Mesendoderm (in vitro differentiated cells): ENCODE measurements around the gene NOLC1.

Experiments
- DNase-seq: peaks from one replicate; pipeline ENCODE4 v3.0.0; 2013
- H2AK5ac ChIP-seq: 2 replicates; pipeline ENCODE4 v1.6.1; 2013; ENCODE audit warnings: low read length, inconsistent platforms
- H2BK120ac ChIP-seq: 2 replicates; pipeline ENCODE4 v1.6.1; 2013; ENCODE audit warnings: low read depth, mild to moderate bottlenecking, low read length, moderate library complexity, mixed read lengths
- H2BK15ac ChIP-seq: replicated peaks from 2 replicates; pipeline ENCODE4 v1.6.1; 2013; ENCODE audit warnings: low read depth, mild to moderate bottlenecking, moderate library complexity
- H2BK5ac ChIP-seq: 2 replicates; pipeline ENCODE4 v1.6.1; 2013; ENCODE audit warnings: low read length, inconsistent platforms
- H3K18ac ChIP-seq: 2 replicates; pipeline ENCODE4 v1.6.1; 2013; ENCODE audit warnings: mild to moderate bottlenecking, low read length, mixed read lengths
- H3K23ac ChIP-seq: one replicate; pipeline ENCODE4 v1.6.1; 2013; ENCODE audit warnings: low read length
- H3K27ac ChIP-seq: 2 replicates; pipeline ENCODE4 v1.5.1; 2013; ENCODE audit warnings: low read depth, mild to moderate bottlenecking, inconsistent platforms, low read length, moderate library complexity
- H3K27me3 ChIP-seq: 2 replicates; pipeline ENCODE4 v1.6.1; 2013; ENCODE audit warnings: low read length, control low read depth, mild to moderate bottlenecking, inconsistent platforms; ENCODE audit not compliant: insufficient read depth, poor library complexity
- H3K36me3 ChIP-seq: 2 replicates; pipeline ENCODE4 v1.6.1; 2013; ENCODE audit warnings: low read length, inconsistent platforms; ENCODE audit not compliant: control insufficient read depth, insufficient read depth
- H3K4ac ChIP-seq: one replicate; pipeline ENCODE4 v1.6.1; 2013; ENCODE audit warnings: low read depth, mild to moderate bottlenecking, low read length, moderate library complexity
- H3K4me1 ChIP-seq: 2 replicates; pipeline ENCODE4 v1.6.1; 2013; ENCODE audit warnings: low read depth, low read length, inconsistent platforms; ENCODE audit not compliant: control insufficient read depth
- H3K4me2 ChIP-seq: 2 replicates; pipeline ENCODE4 v1.6.1; 2013; ENCODE audit warnings: low read length
- H3K4me3 ChIP-seq: 2 replicates; pipeline ENCODE4 v1.5.1; 2013; ENCODE audit warnings: mild to moderate bottlenecking, low read length
- H3K56ac ChIP-seq: one replicate; pipeline ENCODE4 v1.6.1; 2013; ENCODE audit warnings: low read length
- H3K79me1 ChIP-seq: 2 replicates; pipeline ENCODE4 v1.6.1; 2013; ENCODE audit warnings: low read length, inconsistent platforms
- H3K79me2 ChIP-seq: 2 replicates; pipeline ENCODE4 v1.6.1; 2013; ENCODE audit warnings: mild to moderate bottlenecking, low read length; ENCODE audit not compliant: control insufficient read depth, insufficient read depth
- H3K9ac ChIP-seq: 2 replicates; pipeline ENCODE4 v1.6.1; 2013; ENCODE audit warnings: low read length, inconsistent platforms
- H4K5ac ChIP-seq: one replicate; pipeline ENCODE4 v1.6.1; 2013; ENCODE audit warnings: low read length
- H4K8ac ChIP-seq: one replicate; pipeline ENCODE4 v1.6.1; 2013; ENCODE audit warnings: low read depth, mild to moderate bottlenecking, control low read depth, low read length, moderate library complexity
- WGBS: extraction: QIAGEN DNeasy Blood & Tissue Kit; methylation state at CpG from one replicate; pipeline ENCODE4 v1.1.7; 2013; ENCODE audit warnings: low lambda C conversion rate, missing lambda C conversion rate; ENCODE audit not compliant: insufficient coverage; ENCODE audit errors: extremely low coverage; 5-methylcytosine and 5-hydroxymethylcytosine counted together

NOLC1 gene

DNA sequence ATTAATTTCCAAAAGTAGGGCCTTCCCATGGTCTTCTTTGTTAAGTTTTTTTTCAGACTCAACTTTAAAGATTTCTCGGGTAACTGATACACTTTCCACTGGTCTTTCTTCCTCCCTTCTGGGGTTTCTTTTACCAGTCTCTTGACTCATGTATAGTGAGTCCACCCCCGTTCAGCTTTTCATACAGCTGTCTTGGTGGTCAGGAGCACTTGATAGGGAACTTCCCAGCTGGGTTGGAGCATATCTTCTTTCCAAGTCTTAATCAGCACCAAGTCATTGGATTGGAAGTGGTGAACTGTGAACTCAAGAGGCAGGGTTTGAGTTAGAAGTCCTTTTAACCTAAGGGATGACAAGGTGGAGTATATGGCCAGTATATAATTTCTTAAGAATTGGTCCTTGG, 44.7 kb downstream of the NOLC1 start:
- no peak overlapping the region for H4K5ac ChIP-seq
- H4K8ac ChIP-seq, result no peak overlapping the region

DNA sequence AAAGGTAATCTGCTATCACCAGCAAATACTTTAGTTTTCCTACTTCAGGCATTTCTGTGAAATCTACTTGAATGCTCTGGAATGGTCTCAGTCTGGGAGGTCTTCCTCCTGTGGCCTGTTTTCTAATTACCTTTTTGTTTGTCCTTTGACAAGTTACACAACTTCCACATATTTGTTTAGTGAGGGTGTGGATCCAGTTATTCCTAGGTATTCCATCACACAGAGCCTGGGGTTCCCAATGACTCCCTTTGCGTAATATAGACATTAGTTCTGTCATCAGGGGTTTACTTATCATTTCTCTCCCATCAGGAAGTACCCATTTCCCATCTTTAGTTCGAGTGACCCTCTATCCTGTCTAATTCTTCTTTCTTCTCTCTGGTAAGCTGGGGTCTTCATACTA, 45.8 kb downstream of the NOLC1 start:
- Histone ChIP-seq H3K18ac (no peak overlapping the region), H3K56ac (no peak overlapping the region), H2BK5ac (no peak overlapping the region), H4K5ac (no peak overlapping the region), H3K4ac (no peak overlapping the region), H3K23ac (no peak overlapping the region), H3K27ac (no peak overlapping the region), H3K4me3 (no peak overlapping the region), H2BK15ac (no peak overlapping the region), H3K4me1 (no peaks in the 10 kb centered on the region), H3K27me3 (no peaks in the 10 kb centered on the region), H4K8ac (no peak overlapping the region), H2AK5ac (no peak overlapping the region), H3K36me3 (no peaks in the 10 kb centered on the region), H3K4me2 (no peak overlapping the region), H3K79me1 (no peaks in the 10 kb centered on the region), H2BK120ac (no peak overlapping the region), H3K9ac (no peak overlapping the region), H3K79me2 (no peaks in the 10 kb centered on the region)
- no peak for DNase-seq
- no CpG with 5 or more reads among the region's 2 CpGs for WGBS

More for the DNA sequence above, 44.7 kb downstream of the NOLC1 start:
- Histone ChIP-seq H3K4me1 (no peaks in the 10 kb centered on the region), H2AK5ac (no peak overlapping the region), H3K79me2 (no peaks in the 10 kb centered on the region), H2BK5ac (no peak overlapping the region), H3K4me3 (no peak overlapping the region), H3K23ac (no peak overlapping the region), H3K27me3 (no peaks in the 10 kb centered on the region), H3K18ac (no peak overlapping the region), H3K36me3 (no peaks in the 10 kb centered on the region), H3K56ac (no peak overlapping the region), H3K4me2 (no peak overlapping the region), H3K9ac (no peak overlapping the region), H2BK15ac (no peak overlapping the region), H3K79me1 (no peaks in the 10 kb centered on the region), H3K27ac (no peak overlapping the region), H2BK120ac (no peak overlapping the region), H3K4ac (no peak overlapping the region)
- no CpG with 5 or more reads among the region's 2 CpGs for WGBS
- no peak for DNase-seq

DNA sequence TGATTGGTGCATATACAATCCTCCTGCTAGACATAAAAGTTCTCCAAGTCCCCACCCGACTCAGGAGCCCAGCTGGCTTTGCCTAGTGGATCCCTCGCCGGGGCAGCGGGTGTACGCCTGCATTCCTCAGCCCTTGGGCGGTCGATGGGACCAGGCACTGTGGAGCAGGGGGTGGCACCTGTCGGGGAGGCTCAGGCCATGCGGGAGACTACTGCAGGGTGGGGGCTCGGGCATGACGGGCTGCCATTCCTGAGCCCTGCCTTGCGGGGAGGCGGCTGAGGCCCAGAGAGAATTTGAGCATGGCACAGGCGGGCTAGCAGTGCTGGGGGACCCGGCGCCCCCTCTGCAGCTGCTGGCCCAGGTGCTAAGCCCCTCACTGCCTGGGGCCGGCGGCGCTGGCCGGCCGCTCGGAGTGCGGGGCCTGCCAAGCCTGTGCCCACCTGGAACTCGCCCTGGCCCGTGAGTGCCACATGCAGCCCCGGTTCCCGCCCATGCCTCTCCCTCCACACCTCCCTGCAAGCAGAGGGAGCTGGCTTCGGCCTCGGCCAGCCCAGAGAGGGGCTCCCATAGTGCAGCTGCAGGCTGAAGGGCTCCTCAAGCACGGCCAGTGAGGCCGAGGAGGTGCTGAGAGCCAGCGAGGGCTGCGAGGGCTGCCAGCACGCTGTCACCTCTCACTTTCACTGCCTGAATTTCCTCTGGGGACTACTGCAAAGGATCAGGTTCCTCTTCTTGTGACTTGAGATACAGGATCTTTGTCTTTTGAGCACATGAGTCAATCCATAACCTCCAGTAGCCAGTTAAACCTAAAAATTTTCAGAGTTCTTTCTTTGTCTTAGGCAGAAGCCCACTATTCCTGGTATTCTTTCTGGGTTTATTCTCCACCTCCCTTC, 48.8 kb downstream of the NOLC1 start:
- Histone ChIP-seq H4K8ac (no peak overlapping the region), H3K79me2 (no peaks in the 10 kb centered on the region), H3K9ac (no peak overlapping the region), H2BK15ac (no peak overlapping the region), H3K56ac (no peak overlapping the region), H3K4me3 (no peak overlapping the region), H3K79me1 (no peaks in the 10 kb centered on the region), H3K36me3 (no peaks in the 10 kb centered on the region), H3K27ac (no peak overlapping the region), H2BK120ac (no peak overlapping the region), H3K4ac (no peak overlapping the region), H3K23ac (no peak overlapping the region), H2BK5ac (no peak overlapping the region), H4K5ac (no peak overlapping the region), H3K4me1 (no peaks in the 10 kb centered on the region), H3K18ac (no peak overlapping the region), H3K4me2 (no peak overlapping the region), H2AK5ac (no peak overlapping the region), H3K27me3 (no peaks in the 10 kb centered on the region)
- no peak for DNase-seq
- whole genome bisulfite sequencing, result no CpG with 5 or more reads among the region's 34 CpGs

DNA sequence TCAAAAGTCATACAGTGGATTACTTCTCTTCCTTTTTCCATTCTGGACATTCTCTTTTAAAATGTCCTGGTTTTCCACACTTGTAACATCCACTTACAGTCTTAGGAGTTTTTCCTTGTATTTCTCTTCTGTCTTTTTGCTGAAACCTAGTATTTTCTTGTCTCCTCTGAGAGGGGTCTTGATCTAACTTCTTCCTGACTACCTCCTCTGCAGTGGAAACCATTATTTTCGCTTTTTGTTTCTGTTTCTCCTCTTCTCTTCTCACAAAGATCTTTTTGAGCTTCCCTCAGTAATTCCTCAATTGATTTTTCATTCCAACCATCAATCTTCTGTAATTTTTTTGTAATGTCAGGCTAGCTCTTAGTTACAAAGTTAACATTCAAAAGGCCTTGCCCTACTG, 50.2 kb downstream of the NOLC1 start:
- Histone ChIP-seq H3K27me3 (no peaks in the 10 kb centered on the region), H4K5ac (no peak overlapping the region), H3K4ac (no peak overlapping the region), H2BK15ac (no peak overlapping the region), H2AK5ac (no peak overlapping the region), H3K36me3 (no peaks in the 10 kb centered on the region), H2BK5ac (no peak overlapping the region), H3K79me2 (no peaks in the 10 kb centered on the region), H3K23ac (no peak overlapping the region), H2BK120ac (no peak overlapping the region), H3K9ac (no peak overlapping the region), H3K4me2 (no peak overlapping the region), H3K18ac (no peak overlapping the region), H3K4me3 (no peak overlapping the region), H3K4me1 (no peaks in the 10 kb centered on the region), H3K27ac (no peak overlapping the region), H3K56ac (no peak overlapping the region), H4K8ac (no peak overlapping the region), H3K79me1 (no peaks in the 10 kb centered on the region)
- no CpG with 5 or more reads among the region's 1 CpG for WGBS
- no peak for DNase-seq

DNA sequence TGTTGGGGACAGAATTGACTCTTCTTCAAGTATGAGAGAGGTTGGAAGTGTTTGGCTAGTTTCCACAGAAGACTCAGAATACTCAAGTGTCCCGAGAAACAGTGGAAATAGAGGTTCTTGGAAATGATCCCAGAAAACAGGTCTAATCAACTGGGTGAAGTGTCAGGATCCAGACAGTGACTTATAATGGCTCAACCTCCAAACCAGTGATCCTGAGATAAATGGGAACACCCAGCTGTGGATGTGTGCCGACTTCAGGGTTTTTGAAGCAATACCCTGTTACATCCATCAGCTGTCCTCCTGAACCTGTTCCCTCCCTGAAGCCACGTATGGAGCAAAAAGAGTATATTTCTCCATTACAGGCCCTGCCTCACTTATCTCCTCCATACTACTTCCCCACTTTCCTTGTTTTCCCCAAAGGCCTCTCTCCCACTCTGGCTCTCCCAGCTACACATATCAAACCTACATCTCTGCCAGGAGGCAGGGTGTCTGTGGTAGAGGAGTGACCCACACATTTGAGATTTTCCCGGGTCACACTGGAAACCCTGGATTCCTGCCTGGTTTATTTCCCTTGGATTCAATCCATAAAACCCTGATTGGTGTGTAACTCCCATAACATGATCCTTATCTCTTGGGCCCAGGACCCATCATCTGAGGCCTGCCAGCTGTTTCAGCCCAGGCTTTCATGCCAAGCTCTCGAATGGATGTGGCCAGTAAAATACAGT, 56.3 kb downstream of the NOLC1 start:
- Histone ChIP-seq H3K18ac (no peak overlapping the region), H3K4me3 (no peak overlapping the region), H3K4ac (no peak overlapping the region), H3K79me1 (no peaks in the 10 kb centered on the region), H2AK5ac (no peak overlapping the region), H3K4me2 (no peak overlapping the region), H3K27ac (no peak overlapping the region), H4K8ac (no peak overlapping the region), H3K36me3 (no peaks in the 10 kb centered on the region), H3K9ac (no peak overlapping the region), H2BK120ac (no peak overlapping the region), H3K56ac (no peak overlapping the region), H4K5ac (no peak overlapping the region), H3K23ac (no peak overlapping the region), H3K79me2 (no peaks in the 10 kb centered on the region), H2BK15ac (no peak overlapping the region), H3K4me1 (no peaks in the 10 kb centered on the region), H3K27me3 (no peaks in the 10 kb centered on the region), H2BK5ac (no peak overlapping the region)
- no CpG with 5 or more reads among the region's 5 CpGs for WGBS
- DNase-seq, result no peak
